ENCODE measurements around the gene RGS18. TPM values are rescaled to one million over a fixed set of nuclear protein-coding genes. Genes with fewer than 3 reads are reported as not detected.
"Not testable (repeated sequence)": the region's sequence is repeated elsewhere in the genome, so short reads cannot be mapped to it uniquely, and the experiment has no call there.

The RGS18 gene
- total and polyA plus RNA-seq, 9 of the 15 experiments (the other 6 are each of a cell fraction or from before 2014, with no cell fraction given) = 0.03 to 0.11 (median 0.05) TPM; not detected in 5

DNA sequence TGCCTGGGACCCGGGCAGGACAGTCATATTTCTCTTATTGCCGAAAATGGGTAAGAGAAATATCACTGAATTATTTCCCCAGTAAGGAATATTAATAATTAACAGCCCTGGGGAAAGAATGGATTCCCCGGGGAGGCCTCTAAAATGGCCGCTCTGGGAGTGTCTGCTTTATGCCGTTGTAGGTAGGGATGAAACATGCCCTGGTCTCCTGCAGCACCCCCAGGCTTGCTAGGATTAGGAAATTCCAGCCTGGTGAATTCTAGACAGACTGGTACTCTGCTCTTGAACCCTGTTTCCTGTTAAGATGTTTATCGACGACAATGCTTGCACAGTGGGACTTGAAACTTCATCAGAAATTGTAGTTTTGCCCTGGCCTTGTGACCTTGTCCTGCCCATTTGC, 6.7 kb downstream of the RGS18 start:
- H3K4me3 ChIP-seq; H3K27me3 ChIP-seq (ENCODE audit: control insufficient read depth in 2 of 2, insufficient read depth in 2 of 2, low read length in 2 of 2); H3K4me1 ChIP-seq (replicated peaks in 1 of 2; ENCODE audit: control insufficient read depth in 2 of 2, insufficient read depth in 2 of 2, low read length in 2 of 2); FAIRE-seq; H3K9ac ChIP-seq (ENCODE audit: insufficient read depth in 1 of 2, low read depth in 2 of 2, low read length in 2 of 2); ATAC-seq; H3K79me2 ChIP-seq (ENCODE audit: control insufficient read depth, insufficient read depth, low read length); H3K36me3 ChIP-seq (ENCODE audit: control insufficient read depth, insufficient read depth, low read length); in situ Hi-C loops (cut with MboI); CTCF ChIA-PET (ENCODE audit: low intra/inter-chr PET ratio); H4K20me1 ChIP-seq (replicated peaks; ENCODE audit: control insufficient read depth, insufficient read depth, low read length); H3K27ac ChIP-seq (ENCODE audit: extremely low read depth, low read depth, low read length); H2AFZ ChIP-seq (ENCODE audit: low read depth, low read length); H3K9me1 ChIP-seq (ENCODE audit: control insufficient read depth, insufficient read depth, low read length); H3K9me3 ChIP-seq (replicated peaks; ENCODE audit: control insufficient read depth, insufficient read depth, low read depth, low read length); BruUV-seq (replicated peaks); H3K4me2 ChIP-seq (ENCODE audit: insufficient read depth, low read length); DNase-seq (ENCODE audit: extremely low read depth in 1 of 4, low spot score in 3 of 4); intact Hi-C loops (cut with micrococcal nuclease); POLR2A ChIA-PET: not testable (repeated sequence)
- TF ChIP-seq ZNF280A (IDR thresholded peaks at IDR 0.05; ENCODE audit: low read depth, partially characterized antibody) = peak; percentile 58
- TF ChIP-seq CBX3 (IDR thresholded peaks at IDR 0.05; ENCODE audit: borderline replicate concordance in 1 of 2, low read length in 2 of 2) = peak in 1 of 2 experiments; percentile 86; a peak in 2 of 3 replicates
- 0 out of 2 replicates have a peak, but pooled peaks have one; percentile 25 for TF ChIP-seq TRIM28 (IDR thresholded peaks at IDR 0.05)
- peak; percentile 83 for TF ChIP-seq CBX5 (IDR thresholded peaks at IDR 0.05; ENCODE audit: borderline replicate concordance, low read depth)
- TF ChIP-seq, protein P1, sequence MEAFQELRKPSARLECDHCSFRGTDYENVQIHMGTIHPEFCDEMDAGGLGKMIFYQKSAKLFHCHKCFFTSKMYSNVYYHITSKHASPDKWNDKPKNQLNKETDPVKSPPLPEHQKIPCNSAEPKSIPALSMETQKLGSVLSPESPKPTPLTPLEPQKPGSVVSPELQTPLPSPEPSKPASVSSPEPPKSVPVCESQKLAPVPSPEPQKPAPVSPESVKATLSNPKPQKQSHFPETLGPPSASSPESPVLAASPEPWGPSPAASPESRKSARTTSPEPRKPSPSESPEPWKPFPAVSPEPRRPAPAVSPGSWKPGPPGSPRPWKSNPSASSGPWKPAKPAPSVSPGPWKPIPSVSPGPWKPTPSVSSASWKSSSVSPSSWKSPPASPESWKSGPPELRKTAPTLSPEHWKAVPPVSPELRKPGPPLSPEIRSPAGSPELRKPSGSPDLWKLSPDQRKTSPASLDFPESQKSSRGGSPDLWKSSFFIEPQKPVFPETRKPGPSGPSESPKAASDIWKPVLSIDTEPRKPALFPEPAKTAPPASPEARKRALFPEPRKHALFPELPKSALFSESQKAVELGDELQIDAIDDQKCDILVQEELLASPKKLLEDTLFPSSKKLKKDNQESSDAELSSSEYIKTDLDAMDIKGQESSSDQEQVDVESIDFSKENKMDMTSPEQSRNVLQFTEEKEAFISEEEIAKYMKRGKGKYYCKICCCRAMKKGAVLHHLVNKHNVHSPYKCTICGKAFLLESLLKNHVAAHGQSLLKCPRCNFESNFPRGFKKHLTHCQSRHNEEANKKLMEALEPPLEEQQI (IDR thresholded peaks at IDR 0.05) = peak; percentile 75; the same call in 1 of the 2 replicates
- 0 out of 4 replicates have a peak, but pooled peaks of 1 of the 2 experiments have one; percentile 14 for TF ChIP-seq TRIM24 (IDR thresholded peaks at IDR 0.05)
- peak in 1 of 3 experiments; percentile 26 for TF ChIP-seq YY1 (IDR thresholded peaks at IDR 0.05; ENCODE audit: borderline replicate concordance in 1 of 3, control insufficient read depth in 1 of 3, extremely low read depth in 1 of 3, insufficient read depth in 3 of 3, insufficient read length in 1 of 3, insufficient replicate concordance in 2 of 3, low read depth in 1 of 3, low read length in 2 of 3)
- 49% methylated on average over 7 of the region's 7 CpGs for WGBS (ENCODE audit: insufficient coverage, low coverage, missing lambda C conversion rate)
